HepG2 (cell line): ENCODE data around the gene CCDC142. TPM values are rescaled to one million over a fixed set of nuclear protein-coding genes. Genes with fewer than 3 reads are reported as not detected.

Experiments
- BRD4 ChIP-seq: sonication (generic); formaldehyde crosslinking; IDR thresholded peaks from 2 replicates; pipeline ENCODE4 v1.4.0; 2020; ENCODE audit warnings: missing genetic modification reagents
- CHD2 ChIP-seq: IDR thresholded peaks from 2 replicates; pipeline ENCODE4 v1.6.1; 2011; ENCODE audit warnings: low read depth, low read length, improper control_type of control experiment
- E2F5 ChIP-seq: sonication (generic); formaldehyde crosslinking; conservative IDR thresholded peaks from 2 replicates; pipeline ENCODE4 v1.4.0; 2020; ENCODE audit warnings: missing genetic modification reagents
- NAIF1 ChIP-seq: sonication (generic); formaldehyde crosslinking; IDR thresholded peaks from 2 replicates; pipeline ENCODE4 v1.5.0; 2020; ENCODE audit warnings: mild to moderate bottlenecking, missing genetic modification reagents, borderline replicate concordance
- NFIC ChIP-seq: IDR thresholded peaks from 2 replicates; pipeline ENCODE4 v1.6.1; 2012; ENCODE audit warnings: mild to moderate bottlenecking, low read length, inconsistent platforms
- NR2C2 ChIP-seq: sonication (generic); formaldehyde crosslinking; IDR thresholded peaks from 2 replicates; pipeline ENCODE4 v1.4.0; 2020; ENCODE audit warnings: missing genetic modification reagents, mild to moderate bottlenecking, moderate library complexity, borderline replicate concordance
- NRL ChIP-seq: sonication (generic); formaldehyde crosslinking; IDR thresholded peaks from 2 replicates; pipeline ENCODE4 v1.5.0; 2020; ENCODE audit warnings: missing genetic modification reagents, mild to moderate bottlenecking, moderate library complexity, borderline replicate concordance
- SIN3A ChIP-seq: IDR thresholded peaks from 2 replicates; pipeline ENCODE4 v1.6.1; 2011; ENCODE audit warnings: low read depth, mild to moderate bottlenecking, control low read depth, low read length, borderline replicate concordance
- SMARCC2 ChIP-seq: fragments of 450-650 bp; IDR thresholded peaks from 2 replicates; pipeline ENCODE4 v1.6.1; 2017; ENCODE audit warnings: antibody characterized with exemption, mild to moderate bottlenecking
- SRSF9 ChIP-seq: fragments of 200-400 bp; formaldehyde crosslinking; IDR thresholded peaks from 2 replicates; pipeline ENCODE4 v1.6.1; 2018; ENCODE audit warnings: borderline replicate concordance, mild to moderate bottlenecking, low read depth, low read length; ENCODE audit not compliant: insufficient read depth, poor library complexity, severe bottlenecking
- SRY ChIP-seq: sonication (generic); formaldehyde crosslinking; IDR thresholded peaks from 2 replicates; pipeline ENCODE4 v1.8.0; 2022; ENCODE audit warnings: mild to moderate bottlenecking, missing genetic modification reagents
- TFAP4 ChIP-seq: sonication (generic); IDR thresholded peaks from 2 replicates; pipeline ENCODE4 v1.6.1; 2016; ENCODE audit warnings: low read depth, borderline replicate concordance
- ZBTB33 ChIP-seq: sonication (generic); formaldehyde crosslinking; IDR thresholded peaks from 2 replicates; pipeline ENCODE4 v1.4.0; 2020; ENCODE audit warnings: missing genetic modification reagents
- ZKSCAN8 ChIP-seq: IDR thresholded peaks from 2 replicates; pipeline ENCODE4 v1.6.1; 2016; ENCODE audit warnings: borderline replicate concordance, missing genetic modification reagents, missing compliant biosample characterization
- ZMYM3 ChIP-seq: sonication (generic); formaldehyde crosslinking; IDR thresholded peaks from 2 replicates; pipeline ENCODE4 v1.5.1; 2020; ENCODE audit warnings: mild to moderate bottlenecking, missing genetic modification reagents
- ZNF234 ChIP-seq: sonication (generic); formaldehyde crosslinking; conservative IDR thresholded peaks from 2 replicates; pipeline ENCODE4 v1.5.1; 2020; ENCODE audit warnings: mild to moderate bottlenecking, missing genetic modification reagents
- ZNF251 ChIP-seq: sonication (generic); formaldehyde crosslinking; IDR thresholded peaks from 2 replicates; pipeline ENCODE4 v1.9.0; 2021; ENCODE audit warnings: mild to moderate bottlenecking, missing genetic modification reagents
- ZNF256 ChIP-seq: sonication (generic); formaldehyde crosslinking; conservative IDR thresholded peaks from 2 replicates; pipeline ENCODE4 v1.4.0; 2020; ENCODE audit warnings: missing genetic modification reagents
- ZNF280B ChIP-seq: sonication (generic); formaldehyde crosslinking; IDR thresholded peaks from 2 replicates; pipeline ENCODE4 v1.5.0; 2020; ENCODE audit warnings: missing genetic modification reagents, mild to moderate bottlenecking, borderline replicate concordance
- ZNF292 ChIP-seq: sonication (generic); formaldehyde crosslinking; IDR thresholded peaks from 2 replicates; pipeline ENCODE4 v1.8.1; 2022; ENCODE audit warnings: mild to moderate bottlenecking, low read depth, missing genetic modification reagents, borderline replicate concordance
- ZNF430 ChIP-seq: sonication (generic); formaldehyde crosslinking; IDR thresholded peaks from 2 replicates; pipeline ENCODE4 v1.9.0; 2021; ENCODE audit warnings: mild to moderate bottlenecking, missing genetic modification reagents
- ZNF44 ChIP-seq: sonication (generic); formaldehyde crosslinking; IDR thresholded peaks from 2 replicates; pipeline ENCODE4 v1.5.1; 2020; ENCODE audit warnings: mild to moderate bottlenecking, missing genetic modification reagents
- ZNF605 ChIP-seq: sonication (generic); formaldehyde crosslinking; IDR thresholded peaks from 2 replicates; pipeline ENCODE4 v1.8.0; 2022; ENCODE audit warnings: mild to moderate bottlenecking, missing genetic modification reagents
- ZNF691 ChIP-seq: sonication (generic); formaldehyde crosslinking; IDR thresholded peaks from 2 replicates; pipeline ENCODE4 v1.4.0; 2020; ENCODE audit warnings: missing genetic modification reagents, low read depth, mild to moderate bottlenecking, borderline replicate concordance
- polyA plus RNA-seq, 8 experiments: library from polyadenylated mRNA; depleted of rRNA in 3 of 8; stranded (reverse) in 7 of 8; unstranded in 1 of 8; fragments of >200 nt; fragmentation: Illumina TruSeq in 4 of 8; extraction: Trizol in 4 of 8; gene quantifications; 2 replicates each; pipeline versions ENCODE4 v1.2.1 to v1.2.3, GENCODE V29; 2011 to 2016; ENCODE audit warnings: low read depth in 4 of 8, missing spikeins in 1 of 8, mixed read lengths in 1 of 8; ENCODE audit not compliant: insufficient read depth in 1 of 8
- total RNA-seq, 5 experiments: library from RNA; depleted of rRNA; stranded (reverse); fragments of >200 nt; fragmentation: Illumina TruSeq; extraction: Trizol; gene quantifications; 2 replicates each; pipeline ENCODE4 v1.2.3, GENCODE V29; 2016; ENCODE audit warnings: low read depth in 1 of 5

CCDC142 gene
- total and polyA plus RNA-seq, 2 of the 13 experiments (the other 11 are each of a cell fraction or from before 2014, with no cell fraction given) = 14.7 to 30.4 TPM

- peak; percentile 95 for TF ChIP-seq ZBTB33 (CRISPR knock-in tag)
- TF ChIP-seq ZNF251 (CRISPR knock-in tag) = no peak
- 0 out of 2 replicates have a peak, but pooled peaks have one; percentile 26 for TF ChIP-seq ZNF280B
- no peak for TF ChIP-seq NAIF1 (CRISPR knock-in tag)
- TF ChIP-seq ZNF292 (CRISPR knock-in tag) = no peak
- TF ChIP-seq ZKSCAN8 (CRISPR knock-in tag) = no peak
- 0 out of 2 replicates have a peak, but pooled peaks have one; percentile 43 for TF ChIP-seq NRL (CRISPR knock-in tag)
- no peak for TF ChIP-seq SIN3A
- TF ChIP-seq TFAP4 = peak; percentile 11; the same call in 1 of the 2 replicates
- no peak for TF ChIP-seq ZNF605 (CRISPR knock-in tag)
- no peak for TF ChIP-seq BRD4 (CRISPR knock-in tag)
- no peak for TF ChIP-seq SRY (CRISPR knock-in tag)
- TF ChIP-seq ZMYM3 = no peak
- no peak for TF ChIP-seq NFIC
- no peak for TF ChIP-seq ZNF44 (CRISPR knock-in tag)
- no peak for TF ChIP-seq ZNF256 (CRISPR knock-in tag)
- no peak for TF ChIP-seq SMARCC2
- TF ChIP-seq CHD2 = no peak
- no peak for TF ChIP-seq E2F5
- TF ChIP-seq ZNF430 (CRISPR knock-in tag) = no peak
- TF ChIP-seq ZNF234 (CRISPR knock-in tag) = no peak
- TF ChIP-seq SRSF9 = no peak
- TF ChIP-seq ZNF691 (CRISPR knock-in tag) = no peak
- TF ChIP-seq NR2C2 (CRISPR knock-in tag) = no peak
Measured at GRCh38 chr2:74426181-74426758, 56.5 kb downstream of the CCDC142 start (continued).
